Suprapubic skin (tissue), 4 donors: ENCODE results near the gene RHOT1. TPM values are rescaled to one million over a fixed set of nuclear protein-coding genes. Genes with fewer than 3 reads are reported as not detected.
"Not testable (repeated sequence)": the region's sequence is repeated elsewhere in the genome, so short reads cannot be mapped to it uniquely, and the experiment has no call there.

Experiments used
- DNase-seq, 2 donors: peaks; one replicate each; pipeline ENCODE4 v3.0.0-alpha.2; 2019; ENCODE audit warnings: low spot score in 2 of 2
- H3K27ac ChIP-seq: fragments of 200-600 bp; sonication (generic); one replicate; pipeline ENCODE4 v1.5.1; 2019
- H3K27me3 ChIP-seq: fragments of 200-600 bp; sonication (generic); one replicate; pipeline ENCODE4 v1.5.1; 2019
- H3K36me3 ChIP-seq: fragments of 200-600 bp; sonication (generic); one replicate; pipeline ENCODE4 v1.5.1; 2019
- H3K4me1 ChIP-seq: fragments of 200-600 bp; sonication (generic); one replicate; pipeline ENCODE4 v1.5.1; 2019
- H3K4me3 ChIP-seq: fragments of 200-600 bp; sonication (generic); one replicate; pipeline ENCODE4 v1.5.1; 2019; ENCODE audit warnings: mild to moderate bottlenecking
- H3K9me3 ChIP-seq: fragments of 200-600 bp; sonication (generic); one replicate; pipeline ENCODE4 v1.5.1; 2019
- CTCF ChIP-seq, 2 donors: fragments of 200-600 bp in 1 of 2; fragments of 450-650 bp in 1 of 2; sonication (generic) in 1 of 2; IDR thresholded peaks; one replicate each; pipeline ENCODE4 v1.5.1; 2016 to 2019; ENCODE audit warnings: antibody characterized with exemption in 2 of 2, mild to moderate bottlenecking in 1 of 2, moderate library complexity in 1 of 2
- EP300 ChIP-seq: sonication (generic); formaldehyde crosslinking; IDR thresholded peaks from one replicate; pipeline ENCODE4 v1.6.1; 2017; ENCODE audit warnings: antibody characterized with exemption
- POLR2A ChIP-seq, 2 donors: fragments of 450-650 bp; IDR thresholded peaks; one replicate each; pipeline ENCODE4 v1.6.1; 2017; ENCODE audit warnings: antibody characterized with exemption in 2 of 2, mild to moderate bottlenecking in 2 of 2, moderate library complexity in 2 of 2
- POLR2AphosphoS5 ChIP-seq, 3 donors: sonication (generic); formaldehyde crosslinking; IDR thresholded peaks; one replicate each; pipeline ENCODE4 v1.6.1; 2017; ENCODE audit warnings: antibody characterized with exemption in 3 of 3
- WGBS: methylation state at CpG from one replicate; pipeline ENCODE4 v1.1.5; 2018; 5-methylcytosine and 5-hydroxymethylcytosine counted together
- total RNA-seq, 4 donors: library from RNA; depleted of rRNA; stranded (reverse); fragments of >200 nt; gene quantifications; one replicate each; pipeline ENCODE4 v1.1.0, GENCODE V29; 2016

Gene RHOT1
- total RNA-seq, 4 donors from 2014 or later: 50.0 to 102 (median 61.4) TPM

- H3K4me3 ChIP-seq: no peak overlapping the region
- TF ChIP-seq CTCF (IDR thresholded peaks at IDR 0.05) (no peak), POLR2AphosphoS5 (IDR thresholded peaks at IDR 0.05) (no peak), POLR2A (IDR thresholded peaks at IDR 0.05) (no peak), EP300 (no peak)
- H3K27me3 ChIP-seq: no peaks in the 10 kb centered on the region
- H3K36me3 ChIP-seq: no peaks in the 10 kb centered on the region
- no peak overlapping the region for H3K27ac ChIP-seq
- 90% methylated on average over 1 of the region's 1 CpG for WGBS
- H3K9me3 ChIP-seq: no peaks in the 10 kb centered on the region
- no peak for DNase-seq
- peaks cover 14% of the 10 kb centered on the region for H3K4me1 ChIP-seq
These were observed 5.4 kb upstream of the RHOT1 start for GRCh38 chr17:32136856-32137255.

- not testable (repeated sequence) for DNase-seq
- 78% methylated on average over 5 of the region's 5 CpGs for WGBS
These were observed 2.8 kb upstream of the RHOT1 start for GRCh38 chr17:32139504-32139903.

GRCh38 chr17:32141258-32141657 lies 1.0 kb upstream of the RHOT1 start:
- Histone ChIP-seq H3K4me3 (peak overlapping the region; percentile 98), H3K27me3 (no peaks in the 10 kb centered on the region), H3K36me3 (no peaks in the 10 kb centered on the region), H3K9me3 (no peaks in the 10 kb centered on the region), H3K4me1 (peaks cover 45% of the 10 kb centered on the region), H3K27ac (peak overlapping the region; percentile 92)
- WGBS: 16% methylated on average over 3 of the region's 3 CpGs
- TF ChIP-seq CTCF (IDR thresholded peaks at IDR 0.05) (no peak), POLR2AphosphoS5 (IDR thresholded peaks at IDR 0.05) (no peak), POLR2A (IDR thresholded peaks at IDR 0.05) (no peak), EP300 (no peak)
- DNase-seq: no peak

More at GRCh38 chr17:32139504-32139903, 2.8 kb upstream of the RHOT1 start:
- not testable (repeated sequence) for H3K9me3 ChIP-seq, H3K27me3 ChIP-seq, H3K4me3 ChIP-seq, H3K27ac ChIP-seq, H3K36me3 ChIP-seq
- peaks cover 30% of the 10 kb centered on the region for H3K4me1 ChIP-seq

- no peaks in the 10 kb centered on the region for H3K27me3 ChIP-seq
- H3K27ac ChIP-seq: peak overlapping the region; percentile 92
- no peak for TF ChIP-seq EP300
- TF ChIP-seq POLR2AphosphoS5 (IDR thresholded peaks at IDR 0.05): no peak
- no peak for TF ChIP-seq CTCF (IDR thresholded peaks at IDR 0.05)
- no peak for TF ChIP-seq POLR2A (IDR thresholded peaks at IDR 0.05)
- H3K4me3 ChIP-seq: peak overlapping the region; percentile 98
- no peaks in the 10 kb centered on the region for H3K36me3 ChIP-seq
- no peak for DNase-seq
- peaks cover 45% of the 10 kb centered on the region for H3K4me1 ChIP-seq
- no peaks in the 10 kb centered on the region for H3K9me3 ChIP-seq
- 5% methylated on average over 12 of the region's 12 CpGs for WGBS
These were observed 644 bp upstream of the RHOT1 start for GRCh38 chr17:32141679-32142037.

GRCh38 chr17:32142857-32143526 lies 690 bp downstream of the RHOT1 start:
- H3K4me1 ChIP-seq: peaks cover 56% of the 10 kb centered on the region

More at GRCh38 chr17:32142857-32143526, 690 bp downstream of the RHOT1 start:
- TF ChIP-seq EP300: no peak
- TF ChIP-seq POLR2A (IDR thresholded peaks at IDR 0.05): no peak
- TF ChIP-seq CTCF (IDR thresholded peaks at IDR 0.05): no peak
- Histone ChIP-seq H3K27me3 (no peaks in the 10 kb centered on the region), H3K4me3 (peak overlapping the region; percentile 98), H3K36me3 (no peaks in the 10 kb centered on the region), H3K27ac (peak overlapping the region; percentile 92), H3K9me3 (no peaks in the 10 kb centered on the region)
- DNase-seq: peak in 1 of 2 donors; percentile 72
- WGBS: 2% methylated on average over 23 of the region's 23 CpGs
